Cardiac muscle cell (in vitro differentiated cells and primary cell): ENCODE data around the gene ZNF146. TPM values are rescaled to one million over a fixed set of nuclear protein-coding genes. Genes with fewer than 3 reads are reported as not detected.

Experiments used
- polyA plus RNA-seq: library from polyadenylated mRNA; unstranded; fragments of >200 nt; fragmentation: Nextera tagmentation; extraction: Ambion mirVana; gene quantifications from 2 replicates; pipeline ENCODE4 v1.2.1, GENCODE V29; 2016
- total RNA-seq: library from RNA; depleted of rRNA; stranded (reverse); fragments of >200 nt; gene quantifications from 2 replicates; pipeline ENCODE4 v1.2.3, GENCODE V29; 2016

ZNF146 gene
- total and polyA plus RNA-seq, 2 experiments from 2014 or later: 39.8 to 83.4 TPM

Other genes with a start within 250 kb of the ZNF146 start
- 49.6 and 58.0 TPM in 2 replicates for gene SDHAF1, start 219.9 kb upstream of the ZNF146 start, total RNA-seq
- 31.9 and 36.2 TPM in 2 replicates for gene SDHAF1, start 219.9 kb upstream of the ZNF146 start, polyA plus RNA-seq
- gene SYNE4, start 206.3 kb upstream of the ZNF146 start, total RNA-seq: 6.2 and 6.3 TPM in 2 replicates
- 8.7 and 11.4 TPM in 2 replicates for gene SYNE4, start 206.3 kb upstream of the ZNF146 start, polyA plus RNA-seq
- gene ALKBH6, start 200.9 kb upstream of the ZNF146 start, total RNA-seq: 52.2 and 79.0 TPM in 2 replicates
- 39.6 and 66.9 TPM in 2 replicates for gene ALKBH6, start 200.9 kb upstream of the ZNF146 start, polyA plus RNA-seq
- 7.1 and 10.9 TPM in 2 replicates for gene CLIP3, start 182.2 kb upstream of the ZNF146 start, total RNA-seq
- 18.9 and 26.4 TPM in 2 replicates for gene CLIP3, start 182.2 kb upstream of the ZNF146 start, polyA plus RNA-seq
- gene THAP8, start 160.8 kb upstream of the ZNF146 start, total RNA-seq: 18.9 and 37.0 TPM in 2 replicates
- 24.8 and 32.5 TPM in 2 replicates for gene THAP8, start 160.8 kb upstream of the ZNF146 start, polyA plus RNA-seq
- 3.9 and 13.4 TPM in 2 replicates for gene WDR62, start 160.2 kb upstream of the ZNF146 start, total RNA-seq
- 2.1 and 9.1 TPM in 2 replicates for gene WDR62, start 160.2 kb upstream of the ZNF146 start, polyA plus RNA-seq
- gene OVOL3, start 104.0 kb upstream of the ZNF146 start, total RNA-seq: not detected in 2 replicates
- 0.36 TPM in 1 of 2 replicates, not detected in the other for gene OVOL3, start 104.0 kb upstream of the ZNF146 start, polyA plus RNA-seq
- gene POLR2I, start 100.2 kb upstream of the ZNF146 start, total RNA-seq: 64.5 and 130 TPM in 2 replicates
- gene POLR2I, start 100.2 kb upstream of the ZNF146 start, polyA plus RNA-seq: 224 and 229 TPM in 2 replicates
- gene TBCB, start 99.6 kb upstream of the ZNF146 start, total RNA-seq: 177 and 261 TPM in 2 replicates
- 202 and 268 TPM in 2 replicates for gene TBCB, start 99.6 kb upstream of the ZNF146 start, polyA plus RNA-seq
- 198 and 384 TPM in 2 replicates for gene CAPNS1, start 75.0 kb upstream of the ZNF146 start, total RNA-seq
- 294 and 413 TPM in 2 replicates for gene CAPNS1, start 75.0 kb upstream of the ZNF146 start, polyA plus RNA-seq
- 1.2 TPM in 1 of 2 replicates, not detected in the other for gene COX7A1, start 62.7 kb upstream of the ZNF146 start, total RNA-seq
- 1.4 and 6.5 TPM in 2 replicates for gene COX7A1, start 62.7 kb upstream of the ZNF146 start, polyA plus RNA-seq
- 1.2 and 2.5 TPM in 2 replicates for gene ZNF565, start 441 bp upstream of the ZNF146 start, total RNA-seq
- 3.8 and 4.4 TPM in 2 replicates for gene ZNF565, start 441 bp upstream of the ZNF146 start, polyA plus RNA-seq
- gene ZFP14, start 164.1 kb downstream of the ZNF146 start, total RNA-seq: 4.5 and 7.7 TPM in 2 replicates
- 3.5 and 7.7 TPM in 2 replicates for gene ZFP14, start 164.1 kb downstream of the ZNF146 start, polyA plus RNA-seq
- gene ZFP82, start 203.5 kb downstream of the ZNF146 start, total RNA-seq: 9.0 and 10.2 TPM in 2 replicates
- 18.4 and 19.4 TPM in 2 replicates for gene ZFP82, start 203.5 kb downstream of the ZNF146 start, polyA plus RNA-seq